Immature natural killer cell (primary cell): ENCODE data around the gene CLCN1. TPM values are rescaled to one million over a fixed set of nuclear protein-coding genes. Genes with fewer than 3 reads are reported as not detected.

Experiments used
- DNase-seq, 3 donors: peaks; one replicate each; pipeline ENCODE4 v3.0.0; 2022; ENCODE audit warnings: mixed read lengths in 1 of 3
- H3K27ac Mint-ChIP-seq, 6 donors: one replicate each; pipeline ENCODE4 v1.8.0; 2020; ENCODE audit warnings: mixed read lengths in 6 of 6, mild to moderate bottlenecking in 5 of 6, inconsistent platforms in 4 of 6, moderate library complexity in 3 of 6
- H3K27me3 Mint-ChIP-seq, 3 donors: one replicate each; pipeline ENCODE4 v1.8.0; 2020 to 2021; ENCODE audit warnings: low read depth in 3 of 3, mild to moderate bottlenecking in 3 of 3, mixed read lengths in 3 of 3, moderate library complexity in 3 of 3, inconsistent platforms in 1 of 3
- H3K36me3 Mint-ChIP-seq, 3 donors: one replicate each; pipeline ENCODE4 v1.8.0; 2020; ENCODE audit warnings: mixed read lengths in 3 of 3, inconsistent platforms in 2 of 3, mild to moderate bottlenecking in 2 of 3
- H3K4me1 Mint-ChIP-seq, 2 donors: one replicate each; pipeline ENCODE4 v1.8.0; 2020; ENCODE audit warnings: inconsistent platforms in 2 of 2, mild to moderate bottlenecking in 2 of 2, mixed read lengths in 2 of 2, moderate library complexity in 1 of 2
- H3K4me3 Mint-ChIP-seq, 5 donors: one replicate each; pipeline ENCODE4 v1.8.0; 2020; ENCODE audit warnings: mild to moderate bottlenecking in 5 of 5, mixed read lengths in 5 of 5, inconsistent platforms in 3 of 5, moderate library complexity in 3 of 5
- H3K9me3 Mint-ChIP-seq, 6 donors: one replicate each; pipeline ENCODE4 v1.8.0; 2020; ENCODE audit warnings: mild to moderate bottlenecking in 6 of 6, mixed read lengths in 6 of 6, inconsistent platforms in 4 of 6, moderate library complexity in 3 of 6
- polyA plus RNA-seq, 3 donors: library from polyadenylated mRNA; unstranded; fragments of 300-500 nt; fragmentation: Illumina TruSeq; gene quantifications; one replicate each; pipeline ENCODE4 v1.2.3, GENCODE V29; 2021

CLCN1 gene
- polyA plus RNA-seq, 3 donors from 2014 or later, result 0.07 TPM; not detected in 2

- Mint-ChIP-seq H3K27me3 (peaks cover 0 to 12% (median 3%) of the 10 kb centered on the region in 3 donors), H3K9me3 (no peaks in the 10 kb centered on the region), H3K4me1 (peaks cover 24 to 27% of the 10 kb centered on the region in 2 donors), H3K36me3 (no peaks in the 10 kb centered on the region), H3K4me3 (peak overlapping the region in 2 of 5 donors; percentile 53 to 74), H3K27ac (peak overlapping the region in 5 of 6 donors; percentile 37 to 71 (median 60))
- no peak for DNase-seq
These were observed 66.3 kb downstream of the CLCN1 start for GRCh38 chr7:143382126-143382790.

GRCh38 chr7:143382791-143383641 lies 67.1 kb downstream of the CLCN1 start:
- H3K9me3 Mint-ChIP-seq, result no peaks in the 10 kb centered on the region
- DNase-seq, result no peak
- peak overlapping the region in 2 of 5 donors; percentile 53 to 74 for H3K4me3 Mint-ChIP-seq
- no peaks in the 10 kb centered on the region for H3K36me3 Mint-ChIP-seq
- peaks cover 0 to 10% (median 3%) of the 10 kb centered on the region in 3 donors for H3K27me3 Mint-ChIP-seq
- peaks cover 21 to 22% of the 10 kb centered on the region in 2 donors for H3K4me1 Mint-ChIP-seq
- H3K27ac Mint-ChIP-seq, result peak overlapping the region in 5 of 6 donors; percentile 37 to 71 (median 60)

DNA sequence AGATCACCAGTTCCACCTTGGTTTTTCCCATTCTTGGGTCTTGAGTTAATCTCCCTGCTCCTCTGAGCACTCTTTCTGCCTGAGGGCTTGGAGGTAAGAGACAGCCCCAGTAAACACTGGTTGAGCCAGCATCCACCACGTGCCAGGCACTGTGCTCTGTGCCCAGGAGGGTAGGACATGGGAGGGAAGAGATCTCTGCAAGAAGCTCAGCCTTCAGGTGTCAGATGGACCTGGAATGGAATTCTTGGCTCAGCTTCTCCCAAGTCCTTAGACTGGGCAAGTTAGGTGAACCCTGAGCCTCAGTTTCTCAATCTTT lies 67.7 kb downstream of the CLCN1 start:
- Mint-ChIP-seq H3K4me3 (no peak overlapping the region), H3K27me3 (peaks cover 0 to 10% (median 2%) of the 10 kb centered on the region in 3 donors), H3K27ac (peak overlapping the region in 2 of 6 donors; percentile 13 to 40), H3K9me3 (no peaks in the 10 kb centered on the region), H3K36me3 (no peaks in the 10 kb centered on the region), H3K4me1 (peaks cover 15 to 16% of the 10 kb centered on the region in 2 donors)
- DNase-seq, result no peak

DNA sequence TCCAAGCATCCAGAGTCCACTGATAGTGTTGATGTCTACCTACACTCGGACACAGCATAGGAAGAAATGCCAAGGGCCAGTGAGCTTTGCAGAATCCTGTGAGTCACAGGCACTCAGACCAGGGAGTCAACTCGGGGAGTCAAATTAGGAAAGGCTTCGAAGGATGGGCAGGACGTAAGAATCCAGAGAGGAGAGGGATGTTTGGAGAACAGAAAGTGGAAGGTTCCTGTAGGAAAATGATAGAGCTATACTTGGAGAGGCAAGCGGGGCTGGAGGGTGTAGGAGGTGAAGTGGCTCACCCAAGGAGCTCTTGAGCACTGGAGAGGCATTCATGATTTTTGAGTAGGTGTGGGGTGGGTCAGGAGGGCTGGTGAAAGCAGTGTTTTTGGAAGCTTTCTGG lies 68.2 kb downstream of the CLCN1 start:
- H3K4me3 Mint-ChIP-seq, result no peak overlapping the region

DNA sequence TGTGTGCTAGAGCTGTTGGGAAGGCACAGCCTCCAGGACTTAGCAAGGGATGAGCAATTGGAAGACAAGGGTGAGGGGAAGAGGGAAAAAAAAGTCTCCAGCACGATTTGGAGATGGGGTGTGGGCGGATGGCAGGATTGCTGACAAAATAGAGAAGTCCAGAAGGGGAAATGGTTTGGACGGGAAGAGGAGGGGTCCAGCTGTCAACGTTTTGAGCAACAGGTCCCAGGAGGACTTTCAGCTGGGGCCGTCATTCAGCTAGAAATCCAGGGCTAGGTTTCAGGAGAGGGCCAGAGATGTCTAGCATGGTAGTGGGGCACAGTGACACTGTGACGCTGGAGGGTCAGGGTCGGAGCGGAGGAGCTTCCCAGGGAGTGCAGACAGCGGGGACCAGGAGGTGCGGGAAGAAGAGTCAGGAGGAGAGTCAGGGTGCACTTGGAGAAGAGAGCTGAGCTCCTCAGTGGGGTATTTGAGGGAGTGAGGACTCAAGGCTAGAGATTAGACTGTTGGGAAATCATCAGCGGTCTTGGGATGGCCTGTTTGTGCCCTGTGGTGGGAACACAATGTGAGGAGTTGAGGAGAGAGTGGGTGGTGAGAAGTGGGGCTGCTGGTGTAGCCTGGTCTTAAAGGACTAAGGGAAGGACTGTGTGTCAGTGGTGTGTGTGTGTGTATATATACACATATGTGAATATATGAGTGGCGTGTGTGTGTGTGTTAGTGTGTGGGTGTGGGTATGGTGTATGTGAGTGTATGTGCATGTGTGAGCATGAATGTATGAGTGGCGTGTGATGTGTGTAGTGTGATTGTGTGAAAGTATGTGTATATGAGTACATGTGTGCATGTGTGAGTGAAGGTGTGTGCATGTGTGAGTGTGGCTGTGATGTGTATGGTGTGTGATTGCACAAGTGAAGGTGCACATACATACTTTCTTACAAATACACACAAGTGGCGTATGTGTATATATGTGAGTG lies 69.0 kb downstream of the CLCN1 start:
- Mint-ChIP-seq H3K9me3 (no peaks in the 10 kb centered on the region), H3K27me3 (peaks cover 0 to 10% (median 0%) of the 10 kb centered on the region in 3 donors), H3K4me3 (no peak overlapping the region), H3K4me1 (peaks cover 6 to 12% of the 10 kb centered on the region in 2 donors), H3K27ac (no peak overlapping the region), H3K36me3 (peaks cover 0 to 6% (median 3%) of the 10 kb centered on the region in 3 donors)
- no peak for DNase-seq

More for the DNA sequence above, 68.2 kb downstream of the CLCN1 start:
- H3K4me1 Mint-ChIP-seq, result peaks cover 12% of the 10 kb centered on the region in 2 donors
- no peaks in the 10 kb centered on the region for H3K9me3 Mint-ChIP-seq
- DNase-seq, result no peak
- no peak overlapping the region for H3K27ac Mint-ChIP-seq
- peaks cover 0 to 1% (median 0%) of the 10 kb centered on the region in 3 donors for H3K36me3 Mint-ChIP-seq
- peaks cover 0 to 10% (median 2%) of the 10 kb centered on the region in 3 donors for H3K27me3 Mint-ChIP-seq

- peak; percentile 71 to 76 (median 76) for DNase-seq
- Mint-ChIP-seq H3K4me3 (no peak overlapping the region), H3K4me1 (peaks cover 5 to 13% of the 10 kb centered on the region in 2 donors), H3K27me3 (peaks cover 0 to 6% (median 0%) of the 10 kb centered on the region in 3 donors), H3K27ac (no peak overlapping the region), H3K9me3 (no peaks in the 10 kb centered on the region), H3K36me3 (peaks cover 0 to 12% (median 7%) of the 10 kb centered on the region in 3 donors)
These were observed 70.2 kb downstream of the CLCN1 start for GRCh38 chr7:143385891-143386781.

GRCh38 chr7:143387156-143387975 lies 71.5 kb downstream of the CLCN1 start:
- DNase-seq, result no peak
- H3K27ac Mint-ChIP-seq, result peak overlapping the region in 3 of 6 donors; percentile 20 to 32 (median 25)
- no peak overlapping the region for H3K4me3 Mint-ChIP-seq

DNA sequence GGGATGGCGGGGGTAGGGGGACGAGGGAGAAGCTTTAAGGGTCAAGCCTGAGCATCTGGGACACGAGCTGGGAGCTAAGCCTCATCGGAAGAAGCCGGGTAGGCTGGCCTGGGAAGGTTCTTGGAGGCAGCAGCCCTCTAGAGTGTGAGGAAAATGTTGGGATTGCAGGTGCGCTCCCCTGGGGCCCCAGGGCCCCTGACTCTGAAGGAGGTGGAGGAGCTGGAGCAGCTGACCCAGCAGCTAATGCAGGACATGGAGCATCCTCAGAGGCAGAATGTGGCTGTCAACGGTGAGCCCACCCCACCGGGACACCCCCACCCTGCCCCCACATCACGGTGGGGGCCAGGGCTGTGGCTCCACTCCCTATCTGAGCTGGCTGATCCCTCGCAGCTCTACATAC lies 72.1 kb downstream of the CLCN1 start:
- Mint-ChIP-seq H3K9me3 (no peaks in the 10 kb centered on the region), H3K4me3 (no peak overlapping the region), H3K36me3 (peaks cover 0 to 14% (median 7%) of the 10 kb centered on the region in 3 donors), H3K27me3 (peaks cover 0 to 2% (median 0%) of the 10 kb centered on the region in 3 donors), H3K27ac (peak overlapping the region in 1 of 6 donors; percentile 46), H3K4me1 (peaks cover 5 to 13% of the 10 kb centered on the region in 2 donors)
- no peak for DNase-seq

More at GRCh38 chr7:143387156-143387975, 71.5 kb downstream of the CLCN1 start:
- Mint-ChIP-seq H3K9me3 (no peaks in the 10 kb centered on the region), H3K4me1 (peaks cover 5 to 13% of the 10 kb centered on the region in 2 donors), H3K27me3 (peaks cover 0 to 6% (median 0%) of the 10 kb centered on the region in 3 donors), H3K36me3 (peaks cover 0 to 12% (median 7%) of the 10 kb centered on the region in 3 donors)

GRCh38 chr7:143388491-143389101 lies 72.7 kb downstream of the CLCN1 start:
- H3K36me3 Mint-ChIP-seq, result peaks cover 0 to 15% (median 7%) of the 10 kb centered on the region in 3 donors
- H3K27me3 Mint-ChIP-seq, result no peaks in the 10 kb centered on the region
- peaks cover 6 to 13% of the 10 kb centered on the region in 2 donors for H3K4me1 Mint-ChIP-seq
- H3K4me3 Mint-ChIP-seq, result no peak overlapping the region
- H3K9me3 Mint-ChIP-seq, result no peaks in the 10 kb centered on the region
- H3K27ac Mint-ChIP-seq, result peak overlapping the region in 1 of 6 donors; percentile 46
- DNase-seq, result no peak

DNA sequence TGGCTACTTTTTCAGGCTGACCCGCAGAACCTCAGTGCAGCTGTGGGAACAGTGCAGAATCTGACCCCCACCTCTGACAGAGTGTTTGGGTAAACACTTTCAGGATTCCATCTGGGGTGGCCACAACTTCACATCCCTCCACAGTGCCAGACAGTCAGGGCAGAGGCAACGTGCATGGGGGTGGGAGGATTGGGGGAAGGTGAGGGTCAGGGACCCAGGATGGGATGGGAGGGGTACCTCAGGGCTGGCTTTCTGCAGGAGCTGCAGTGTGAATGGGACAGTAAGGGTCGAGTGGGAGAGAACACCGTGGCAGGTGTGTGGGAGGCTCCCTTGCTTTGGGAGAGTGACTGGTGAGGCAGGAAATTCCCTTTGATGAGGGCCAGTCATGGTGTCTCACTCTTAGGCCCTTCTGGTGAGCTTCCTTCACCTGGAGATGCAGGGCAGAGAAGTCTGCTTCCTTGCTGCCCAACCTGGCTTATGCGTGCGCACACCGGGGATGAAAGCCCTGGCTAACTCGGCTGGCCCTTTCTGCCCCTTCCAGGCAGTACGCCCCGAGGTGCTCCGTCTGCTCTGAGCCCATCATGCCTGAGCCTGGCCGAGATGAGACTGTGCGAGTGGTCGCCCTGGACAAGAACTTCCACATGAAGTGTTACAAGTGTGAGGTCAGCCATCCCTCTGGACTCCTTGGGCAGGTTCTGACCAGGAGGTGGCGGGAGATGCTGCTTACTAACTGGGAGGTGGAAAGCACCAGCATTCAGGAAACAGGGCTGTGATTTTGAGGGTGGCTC lies 73.6 kb downstream of the CLCN1 start:
- Mint-ChIP-seq H3K4me3 (no peak overlapping the region), H3K27me3 (no peaks in the 10 kb centered on the region), H3K36me3 (peaks cover 0 to 15% (median 7%) of the 10 kb centered on the region in 3 donors), H3K9me3 (no peaks in the 10 kb centered on the region), H3K27ac (peak overlapping the region in 3 of 6 donors; percentile 61 to 69 (median 66)), H3K4me1 (peaks cover 9 to 14% of the 10 kb centered on the region in 2 donors)
- DNase-seq, result no peak
